HG02938 (cell line): ENCODE data around the gene RXRA.

Experiments used
- ATAC-seq: cut with Tn5 transposase; IDR thresholded peaks from one replicate; pipeline ENCODE4 v1.9.1; 2021; ENCODE audit warnings: mild to moderate bottlenecking, moderate library complexity; ENCODE audit not compliant: unreplicated experiment

Gene RXRA

GRCh38 chr9:134460896-134461295, 134.6 kb downstream of the RXRA start:
- no peak for ATAC-seq

DNA sequence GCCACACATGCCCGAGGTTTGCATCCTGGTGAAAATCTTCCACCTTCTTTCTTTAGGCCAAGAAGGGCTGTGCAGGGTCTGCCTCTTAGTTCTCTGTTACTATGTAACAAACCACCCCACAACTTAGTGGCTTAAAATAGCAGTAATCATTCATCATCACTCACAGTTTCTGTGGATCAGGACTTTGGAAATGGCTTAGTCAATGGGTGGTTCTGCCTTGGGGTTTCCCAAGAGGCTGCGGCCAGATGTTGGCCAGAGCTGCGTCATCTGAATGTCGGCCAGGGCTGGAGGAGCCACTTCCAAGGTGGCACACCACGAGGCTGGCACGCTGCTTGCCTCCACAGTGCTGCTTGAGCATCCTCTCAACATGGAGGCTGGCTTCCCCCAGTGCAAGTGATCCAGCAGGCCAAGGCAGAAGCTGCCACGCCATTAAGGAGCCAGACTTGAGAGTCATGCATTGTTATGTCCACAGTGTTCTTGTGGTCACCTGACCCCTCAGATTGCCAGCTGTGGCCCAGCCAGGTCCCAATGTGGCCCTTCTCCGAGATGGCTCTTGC, 135.2 kb downstream of the RXRA start:
- no peak for ATAC-seq

GRCh38 chr9:134462318-134462717, 136.1 kb downstream of the RXRA start:
- no peak for ATAC-seq

GRCh38 chr9:134463280-134463679, 137.0 kb downstream of the RXRA start:
- ATAC-seq: no peak

DNA sequence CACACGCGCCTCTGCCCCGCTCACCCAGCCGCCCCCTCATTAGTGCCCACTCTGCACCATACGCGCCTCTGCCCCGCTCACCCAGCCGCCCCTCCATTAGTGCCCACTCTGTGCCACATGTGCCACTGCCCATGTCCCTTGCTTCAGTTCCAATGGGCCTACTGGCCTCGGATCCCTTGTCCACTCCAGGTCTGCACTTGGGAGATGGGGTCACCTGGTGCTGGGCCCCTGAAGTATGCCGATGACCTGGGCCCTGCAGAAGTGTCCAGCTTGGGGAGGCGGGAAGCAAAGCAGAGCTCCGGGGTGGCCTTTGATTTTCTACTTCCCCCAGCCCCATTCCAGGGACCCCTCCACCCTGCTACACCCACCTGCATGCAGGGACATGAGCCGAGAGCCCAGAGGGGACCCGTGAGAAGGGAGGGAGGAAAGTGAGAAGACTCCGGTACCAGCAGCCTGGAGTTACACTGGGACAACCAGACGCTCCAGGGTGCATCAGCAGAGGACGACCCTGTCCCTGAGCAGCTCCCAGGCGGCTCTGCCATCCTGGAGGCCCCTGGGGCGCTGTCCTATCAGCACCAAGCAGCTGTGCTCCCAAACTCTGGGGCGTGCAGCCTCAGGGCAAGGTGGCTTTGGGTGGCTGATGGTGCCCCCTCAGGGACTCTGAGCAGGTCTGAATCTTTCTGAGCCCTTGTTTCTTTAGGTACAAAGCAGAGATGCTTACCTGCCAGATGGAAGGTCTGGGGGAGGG, 140.8 kb downstream of the RXRA start:
- ATAC-seq: no peak

GRCh38 chr9:134468358-134468757, 142.1 kb downstream of the RXRA start:
- no peak for ATAC-seq

GRCh38 chr9:134469041-134469875, 143.0 kb downstream of the RXRA start:
- no peak for ATAC-seq

DNA sequence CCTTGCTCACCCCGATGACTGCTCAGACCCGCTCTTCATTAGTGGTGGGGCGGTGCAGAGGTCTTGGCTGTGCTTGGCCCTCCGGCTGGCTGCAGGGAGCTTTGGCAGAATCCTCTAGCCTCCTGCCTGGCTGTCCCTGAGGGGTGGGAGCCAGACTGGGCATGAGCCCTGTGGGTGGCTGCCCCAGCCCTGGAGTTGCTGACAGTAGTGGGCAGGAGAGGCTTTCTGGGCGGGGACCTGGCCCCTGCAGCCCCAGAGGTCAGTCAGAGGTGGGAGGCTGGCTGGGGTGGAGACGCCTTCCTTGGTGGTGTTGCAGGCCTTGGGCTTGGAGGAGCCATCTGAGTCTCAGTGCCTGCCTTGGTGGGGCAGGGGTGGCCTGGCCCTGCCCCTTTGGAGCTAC, 146.0 kb downstream of the RXRA start:
- no peak for ATAC-seq

- no peak for ATAC-seq
These were observed 147.1 kb downstream of the RXRA start for GRCh38 chr9:134473141-134474054.

DNA sequence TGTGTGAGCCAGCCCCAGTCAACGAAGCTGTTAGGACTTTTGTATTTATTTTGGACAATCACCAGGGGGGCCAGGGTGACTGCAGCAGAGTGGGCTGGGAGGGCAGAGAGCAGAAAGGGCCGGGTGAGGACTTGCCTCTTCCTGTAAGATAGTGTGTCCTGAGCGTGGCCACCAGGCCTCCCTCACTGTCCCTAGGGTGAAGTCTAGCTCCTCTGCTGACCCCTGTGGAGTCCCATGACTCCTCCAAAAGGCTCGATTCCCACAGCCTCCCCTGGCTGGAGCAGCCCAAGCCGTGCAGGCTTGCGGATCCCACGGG, 147.8 kb downstream of the RXRA start:
- ATAC-seq: no peak

DNA sequence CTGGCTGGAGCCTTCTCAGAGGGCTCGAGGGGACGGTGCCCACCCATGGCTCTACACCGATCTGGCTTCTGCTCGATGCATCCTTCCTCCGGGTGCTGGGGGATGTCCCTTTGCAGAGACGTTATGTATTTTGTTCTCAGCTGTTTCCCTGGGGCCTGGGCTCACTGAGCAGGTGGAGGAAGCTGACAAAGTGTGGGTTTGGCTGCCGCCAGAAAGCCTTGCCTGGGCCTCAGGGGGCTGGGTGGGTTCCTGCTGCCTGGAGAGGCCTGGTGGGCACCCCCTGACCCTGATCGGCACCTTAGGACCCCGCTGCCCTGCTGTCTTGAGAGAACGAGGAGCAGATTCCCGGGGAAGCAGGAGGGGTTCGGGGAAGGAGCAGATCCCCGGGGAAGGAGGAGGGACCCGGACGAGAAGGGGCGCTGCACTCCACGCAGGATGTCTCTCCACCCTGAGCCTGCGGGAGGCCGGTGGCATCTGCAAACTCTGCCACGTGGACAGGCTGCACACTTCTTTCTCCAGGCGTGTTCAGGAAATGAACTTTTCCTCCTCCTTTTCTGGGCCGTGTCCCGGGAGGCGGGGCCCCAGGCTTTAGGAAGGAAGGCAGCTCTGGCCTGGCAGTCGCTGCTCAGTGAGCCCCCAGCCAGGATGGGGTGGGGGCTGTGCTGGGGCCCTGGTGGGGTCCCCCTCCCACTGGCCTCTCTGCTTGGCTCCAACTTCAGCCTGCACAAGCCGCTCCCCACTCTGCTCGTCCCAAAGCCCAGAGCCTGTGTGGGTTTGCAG, 148.9 kb downstream of the RXRA start:
- no peak for ATAC-seq

DNA sequence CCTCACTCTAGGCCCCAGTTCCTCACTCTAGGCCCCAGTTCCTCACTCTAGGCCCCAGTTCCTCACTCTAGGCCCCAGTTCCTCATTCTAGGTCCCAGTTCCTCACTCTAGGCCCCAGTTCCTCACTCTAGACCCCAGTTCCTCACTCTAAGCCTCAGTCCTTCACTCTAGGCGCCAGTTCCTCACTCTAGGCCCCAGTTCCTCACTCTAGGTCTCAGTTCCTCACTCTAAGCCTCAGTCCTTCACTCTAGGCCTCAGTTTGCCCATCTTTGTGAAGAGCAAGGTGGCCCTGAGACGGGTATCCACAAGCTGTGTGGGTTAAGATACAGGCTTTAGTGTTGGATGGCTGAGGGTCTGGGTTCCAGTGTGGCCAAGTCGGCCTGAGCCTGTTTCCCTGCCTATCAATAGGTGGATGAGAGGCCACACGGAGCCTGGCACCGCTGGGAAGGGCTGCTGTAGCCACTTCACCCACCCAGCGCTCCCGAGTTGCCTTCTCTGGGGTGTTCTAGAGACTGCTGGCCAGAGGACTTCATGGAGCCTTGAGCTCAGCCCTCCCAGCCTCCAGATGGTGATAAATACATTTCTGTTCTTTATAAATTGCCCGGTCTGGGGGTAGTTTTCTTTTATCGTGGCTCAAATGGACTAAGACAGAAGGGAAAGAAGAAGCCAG, 150.2 kb downstream of the RXRA start:
- no peak for ATAC-seq

GRCh38 chr9:134476942-134477335, 150.7 kb downstream of the RXRA start:
- ATAC-seq: no peak

- ATAC-seq: no peak
These were observed 151.2 kb downstream of the RXRA start for GRCh38 chr9:134477342-134477925.

DNA sequence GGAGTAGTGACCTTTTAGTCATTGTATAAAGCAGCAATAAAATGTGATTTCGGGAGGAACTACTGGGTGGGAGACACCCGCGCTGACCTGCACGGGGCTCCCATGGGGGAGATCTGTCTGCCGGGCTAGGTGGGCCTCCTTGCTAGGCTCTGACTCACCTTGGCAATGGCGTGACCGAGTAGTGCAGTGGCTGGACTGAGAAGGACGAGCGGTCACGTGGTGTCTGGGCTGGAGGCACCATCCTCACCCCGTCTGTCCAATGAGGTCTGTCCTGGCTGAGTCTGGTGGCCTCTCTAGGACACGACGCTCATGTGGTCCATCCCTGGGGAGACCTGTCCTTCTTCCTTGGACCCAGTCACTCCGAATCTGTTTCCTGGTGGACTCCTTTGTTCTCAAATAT, 151.7 kb downstream of the RXRA start:
- ATAC-seq: no peak

- no peak for ATAC-seq
These were observed 155.5 kb downstream of the RXRA start for GRCh38 chr9:134481762-134482161.

- no peak for ATAC-seq
These were observed 156.0 kb downstream of the RXRA start for GRCh38 chr9:134482226-134482625.

DNA sequence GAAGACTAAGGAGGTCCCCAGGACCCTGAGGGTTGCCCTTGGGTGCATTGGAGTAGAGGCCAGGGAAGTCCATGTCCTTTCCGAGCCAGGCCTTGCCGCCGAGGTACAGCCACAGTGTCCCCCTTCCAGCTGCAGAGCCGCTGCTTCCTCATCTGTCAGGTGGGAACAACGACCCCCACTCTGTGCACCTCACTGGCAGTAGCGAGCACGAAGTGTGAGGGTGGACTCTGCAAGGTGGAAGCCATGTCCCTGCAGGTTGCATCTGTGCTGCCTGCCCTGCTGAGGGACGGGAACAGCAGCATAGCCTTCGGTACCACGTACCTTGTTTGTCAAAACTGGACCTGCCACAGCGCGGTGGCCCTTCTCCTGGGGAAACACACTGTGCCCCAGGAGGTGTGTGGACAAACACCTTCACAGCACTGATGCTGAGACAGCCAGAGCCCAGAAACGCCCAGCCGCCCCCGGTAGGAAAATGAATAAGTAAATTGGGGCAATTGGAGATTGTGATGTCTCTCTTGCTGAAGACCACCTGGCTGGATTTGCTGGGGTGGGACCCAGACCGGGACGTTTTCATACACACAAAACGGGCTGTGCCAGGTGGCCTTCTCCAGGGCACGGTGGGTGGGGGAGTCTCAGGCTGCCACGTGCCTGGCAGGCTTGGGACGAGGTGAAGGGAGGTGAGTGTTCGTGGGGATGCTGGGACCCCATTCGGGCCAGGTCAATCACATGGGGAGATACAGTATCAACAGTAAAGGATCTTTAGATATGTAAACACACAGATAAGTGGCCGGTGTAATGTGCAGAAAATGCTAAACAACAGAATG, 157.3 kb downstream of the RXRA start:
- no peak for ATAC-seq

GRCh38 chr9:134484479-134484878, 158.2 kb downstream of the RXRA start:
- ATAC-seq: no peak
